ENCODE measurements around the gene ACTL6B.

DNA sequence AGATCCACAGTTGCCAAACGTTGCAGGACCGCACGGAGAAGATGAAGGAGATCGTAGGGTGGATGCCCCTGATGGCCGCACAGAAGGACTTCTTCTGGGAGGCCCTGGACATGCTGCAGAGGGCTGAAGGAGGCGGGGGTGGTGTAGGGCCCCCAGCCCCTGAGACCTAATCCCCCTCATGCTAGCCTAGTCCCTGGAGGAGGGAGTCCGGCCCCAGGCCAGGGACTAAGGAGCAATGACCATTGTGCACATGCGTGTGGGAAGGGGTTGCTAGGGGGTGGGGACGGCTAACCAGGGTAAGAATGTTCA is 55.6 kb downstream of the ACTL6B start:
- TF ChIP-seq EZH2 (IDR thresholded peaks at IDR 0.05; ENCODE audit: borderline replicate concordance, low read depth, low read length, severe bottlenecking) (no peak), POLR2A (IDR thresholded peaks at IDR 0.05; ENCODE audit: low read depth, low read length) (no peak), JUN (IDR thresholded peaks at IDR 0.05; ENCODE audit: borderline replicate concordance, insufficient read depth, insufficient read length, low read depth) (no peak), POLR2AphosphoS5 (IDR thresholded peaks at IDR 0.05; ENCODE audit: insufficient read depth, low read depth, low read length) (no peak), FOS (IDR thresholded peaks at IDR 0.05; ENCODE audit: borderline replicate concordance, insufficient read depth, low read length) (no peak), MYC (IDR thresholded peaks at IDR 0.05; ENCODE audit: low read depth, low read length) (no peak)
- TF ChIP-seq, protein P1, sequence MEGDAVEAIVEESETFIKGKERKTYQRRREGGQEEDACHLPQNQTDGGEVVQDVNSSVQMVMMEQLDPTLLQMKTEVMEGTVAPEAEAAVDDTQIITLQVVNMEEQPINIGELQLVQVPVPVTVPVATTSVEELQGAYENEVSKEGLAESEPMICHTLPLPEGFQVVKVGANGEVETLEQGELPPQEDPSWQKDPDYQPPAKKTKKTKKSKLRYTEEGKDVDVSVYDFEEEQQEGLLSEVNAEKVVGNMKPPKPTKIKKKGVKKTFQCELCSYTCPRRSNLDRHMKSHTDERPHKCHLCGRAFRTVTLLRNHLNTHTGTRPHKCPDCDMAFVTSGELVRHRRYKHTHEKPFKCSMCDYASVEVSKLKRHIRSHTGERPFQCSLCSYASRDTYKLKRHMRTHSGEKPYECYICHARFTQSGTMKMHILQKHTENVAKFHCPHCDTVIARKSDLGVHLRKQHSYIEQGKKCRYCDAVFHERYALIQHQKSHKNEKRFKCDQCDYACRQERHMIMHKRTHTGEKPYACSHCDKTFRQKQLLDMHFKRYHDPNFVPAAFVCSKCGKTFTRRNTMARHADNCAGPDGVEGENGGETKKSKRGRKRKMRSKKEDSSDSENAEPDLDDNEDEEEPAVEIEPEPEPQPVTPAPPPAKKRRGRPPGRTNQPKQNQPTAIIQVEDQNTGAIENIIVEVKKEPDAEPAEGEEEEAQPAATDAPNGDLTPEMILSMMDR (IDR thresholded peaks at IDR 0.05; ENCODE audit: extremely low read depth in 1 of 2, insufficient read depth in 1 of 2, low read depth in 1 of 2, low read length in 2 of 2): no peak
- TF ChIP-seq, protein P2, sequence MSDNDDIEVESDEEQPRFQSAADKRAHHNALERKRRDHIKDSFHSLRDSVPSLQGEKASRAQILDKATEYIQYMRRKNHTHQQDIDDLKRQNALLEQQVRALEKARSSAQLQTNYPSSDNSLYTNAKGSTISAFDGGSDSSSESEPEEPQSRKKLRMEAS (IDR thresholded peaks at IDR 0.05; ENCODE audit: insufficient read depth, insufficient read length): no peak
